ENCODE data around the gene ACOT11.

ACOT11 gene

GRCh38 chr1:54565113-54565501, 17.1 kb downstream of the ACOT11 start:
- no peak overlapping the region for H3K9ac ChIP-seq (ENCODE audit: low read depth, low read length)
- peaks cover 15% of the 10 kb centered on the region for H3K4me1 ChIP-seq (ENCODE audit: insufficient read depth, low read length)
- no peaks in the 10 kb centered on the region for H3K9me3 ChIP-seq (ENCODE audit: control insufficient read depth, insufficient read depth, low read length)
- no peaks in the 10 kb centered on the region for H3K36me3 ChIP-seq (ENCODE audit: insufficient read depth, low read length)

GRCh38 chr1:54566438-54567141, 18.6 kb downstream of the ACOT11 start:
- H3K9ac ChIP-seq (ENCODE audit: low read depth, low read length), result no peak overlapping the region
- no peaks in the 10 kb centered on the region for H3K36me3 ChIP-seq (ENCODE audit: insufficient read depth, low read length)
- no peaks in the 10 kb centered on the region for H3K9me3 ChIP-seq (ENCODE audit: control insufficient read depth, insufficient read depth, low read length)
- peaks cover 25% of the 10 kb centered on the region for H3K4me1 ChIP-seq (ENCODE audit: insufficient read depth, low read length)

GRCh38 chr1:54567961-54568360, 19.9 kb downstream of the ACOT11 start:
- Histone ChIP-seq H3K36me3 (ENCODE audit: insufficient read depth, low read length) (no peaks in the 10 kb centered on the region), H3K4me1 (ENCODE audit: insufficient read depth, low read length) (peaks cover 39% of the 10 kb centered on the region), H3K9ac (ENCODE audit: low read depth, low read length) (no peak overlapping the region), H3K9me3 (ENCODE audit: control insufficient read depth, insufficient read depth, low read length) (no peaks in the 10 kb centered on the region)

- Histone ChIP-seq H3K36me3 (ENCODE audit: insufficient read depth, low read length) (no peaks in the 10 kb centered on the region), H3K4me1 (ENCODE audit: insufficient read depth, low read length) (peaks cover 36% of the 10 kb centered on the region), H3K9me3 (ENCODE audit: control insufficient read depth, insufficient read depth, low read length) (no peaks in the 10 kb centered on the region), H3K9ac (ENCODE audit: low read depth, low read length) (no peak overlapping the region; the same call in 1 of the 2 replicates)
Measured at GRCh38 chr1:54569339-54569738, 21.3 kb downstream of the ACOT11 start.

GRCh38 chr1:54570161-54570560, 22.1 kb downstream of the ACOT11 start:
- Histone ChIP-seq H3K36me3 (ENCODE audit: insufficient read depth, low read length) (no peaks in the 10 kb centered on the region), H3K9ac (ENCODE audit: low read depth, low read length) (no peak overlapping the region), H3K4me1 (ENCODE audit: insufficient read depth, low read length) (peaks cover 43% of the 10 kb centered on the region), H3K9me3 (ENCODE audit: control insufficient read depth, insufficient read depth, low read length) (no peaks in the 10 kb centered on the region)

- no peaks in the 10 kb centered on the region for H3K36me3 ChIP-seq (ENCODE audit: insufficient read depth, low read length)
- H3K9me3 ChIP-seq (ENCODE audit: control insufficient read depth, insufficient read depth, low read length), result no peaks in the 10 kb centered on the region
- H3K9ac ChIP-seq (ENCODE audit: low read depth, low read length), result no peak overlapping the region
- H3K4me1 ChIP-seq (ENCODE audit: insufficient read depth, low read length), result peaks cover 48% of the 10 kb centered on the region
Measured at GRCh38 chr1:54571326-54571725, 23.3 kb downstream of the ACOT11 start.

GRCh38 chr1:54571803-54572541, 23.9 kb downstream of the ACOT11 start:
- Histone ChIP-seq H3K36me3 (ENCODE audit: insufficient read depth, low read length) (no peaks in the 10 kb centered on the region), H3K4me1 (ENCODE audit: insufficient read depth, low read length) (peaks cover 48% of the 10 kb centered on the region), H3K9ac (ENCODE audit: low read depth, low read length) (no peak overlapping the region), H3K9me3 (ENCODE audit: control insufficient read depth, insufficient read depth, low read length) (no peaks in the 10 kb centered on the region)

GRCh38 chr1:54572542-54572850, 24.5 kb downstream of the ACOT11 start:
- H3K4me1 ChIP-seq (ENCODE audit: insufficient read depth, low read length), result peaks cover 48% of the 10 kb centered on the region
- no peaks in the 10 kb centered on the region for H3K9me3 ChIP-seq (ENCODE audit: control insufficient read depth, insufficient read depth, low read length)
- H3K9ac ChIP-seq (ENCODE audit: low read depth, low read length), result no peak overlapping the region
- no peaks in the 10 kb centered on the region for H3K36me3 ChIP-seq (ENCODE audit: insufficient read depth, low read length)

GRCh38 chr1:54574158-54574778, 26.2 kb downstream of the ACOT11 start:
- H3K4me1 ChIP-seq (ENCODE audit: insufficient read depth, low read length), result peaks cover 49% of the 10 kb centered on the region
- H3K9me3 ChIP-seq (ENCODE audit: control insufficient read depth, insufficient read depth, low read length), result no peaks in the 10 kb centered on the region
- no peaks in the 10 kb centered on the region for H3K36me3 ChIP-seq (ENCODE audit: insufficient read depth, low read length)
- no peak overlapping the region for H3K9ac ChIP-seq (ENCODE audit: low read depth, low read length)

GRCh38 chr1:54575161-54575560, 27.1 kb downstream of the ACOT11 start:
- H3K4me1 ChIP-seq (ENCODE audit: insufficient read depth, low read length), result peaks cover 47% of the 10 kb centered on the region
- no peaks in the 10 kb centered on the region for H3K36me3 ChIP-seq (ENCODE audit: insufficient read depth, low read length)
- H3K9me3 ChIP-seq (ENCODE audit: control insufficient read depth, insufficient read depth, low read length), result no peaks in the 10 kb centered on the region
- H3K9ac ChIP-seq (ENCODE audit: low read depth, low read length), result no peak overlapping the region

- Histone ChIP-seq H3K4me1 (ENCODE audit: insufficient read depth, low read length) (peaks cover 44% of the 10 kb centered on the region), H3K36me3 (ENCODE audit: insufficient read depth, low read length) (no peaks in the 10 kb centered on the region), H3K9me3 (ENCODE audit: control insufficient read depth, insufficient read depth, low read length) (no peaks in the 10 kb centered on the region), H3K9ac (ENCODE audit: low read depth, low read length) (no peak overlapping the region)
Measured at GRCh38 chr1:54575605-54576290, 27.7 kb downstream of the ACOT11 start.

- no peak overlapping the region for H3K9ac ChIP-seq (ENCODE audit: low read depth, low read length)
- no peaks in the 10 kb centered on the region for H3K36me3 ChIP-seq (ENCODE audit: insufficient read depth, low read length)
- H3K9me3 ChIP-seq (ENCODE audit: control insufficient read depth, insufficient read depth, low read length), result no peaks in the 10 kb centered on the region
- H3K4me1 ChIP-seq (ENCODE audit: insufficient read depth, low read length), result peaks cover 36% of the 10 kb centered on the region
Measured at GRCh38 chr1:54577612-54578011, 29.6 kb downstream of the ACOT11 start.

- H3K36me3 ChIP-seq (ENCODE audit: insufficient read depth, low read length), result no peaks in the 10 kb centered on the region
- no peaks in the 10 kb centered on the region for H3K9me3 ChIP-seq (ENCODE audit: control insufficient read depth, insufficient read depth, low read length)
- H3K4me1 ChIP-seq (ENCODE audit: insufficient read depth, low read length), result peaks cover 41% of the 10 kb centered on the region
- no peak overlapping the region for H3K9ac ChIP-seq (ENCODE audit: low read depth, low read length)
Measured at GRCh38 chr1:54579337-54579781, 31.3 kb downstream of the ACOT11 start.

GRCh38 chr1:54580856-54581550, 33.0 kb downstream of the ACOT11 start:
- Histone ChIP-seq H3K9me3 (ENCODE audit: control insufficient read depth, insufficient read depth, low read length) (no peaks in the 10 kb centered on the region), H3K4me1 (ENCODE audit: insufficient read depth, low read length) (peaks cover 30% of the 10 kb centered on the region), H3K9ac (ENCODE audit: low read depth, low read length) (no peak overlapping the region), H3K36me3 (ENCODE audit: insufficient read depth, low read length) (no peaks in the 10 kb centered on the region)
